GM21381 (cell line): ENCODE data around the gene PUM2.

Source experiments
- ATAC-seq: cut with Tn5 transposase; IDR thresholded peaks from one replicate; pipeline ENCODE4 v1.9.1; 2021; ENCODE audit warnings: mild to moderate bottlenecking, moderate library complexity; ENCODE audit not compliant: unreplicated experiment

PUM2 gene

DNA sequence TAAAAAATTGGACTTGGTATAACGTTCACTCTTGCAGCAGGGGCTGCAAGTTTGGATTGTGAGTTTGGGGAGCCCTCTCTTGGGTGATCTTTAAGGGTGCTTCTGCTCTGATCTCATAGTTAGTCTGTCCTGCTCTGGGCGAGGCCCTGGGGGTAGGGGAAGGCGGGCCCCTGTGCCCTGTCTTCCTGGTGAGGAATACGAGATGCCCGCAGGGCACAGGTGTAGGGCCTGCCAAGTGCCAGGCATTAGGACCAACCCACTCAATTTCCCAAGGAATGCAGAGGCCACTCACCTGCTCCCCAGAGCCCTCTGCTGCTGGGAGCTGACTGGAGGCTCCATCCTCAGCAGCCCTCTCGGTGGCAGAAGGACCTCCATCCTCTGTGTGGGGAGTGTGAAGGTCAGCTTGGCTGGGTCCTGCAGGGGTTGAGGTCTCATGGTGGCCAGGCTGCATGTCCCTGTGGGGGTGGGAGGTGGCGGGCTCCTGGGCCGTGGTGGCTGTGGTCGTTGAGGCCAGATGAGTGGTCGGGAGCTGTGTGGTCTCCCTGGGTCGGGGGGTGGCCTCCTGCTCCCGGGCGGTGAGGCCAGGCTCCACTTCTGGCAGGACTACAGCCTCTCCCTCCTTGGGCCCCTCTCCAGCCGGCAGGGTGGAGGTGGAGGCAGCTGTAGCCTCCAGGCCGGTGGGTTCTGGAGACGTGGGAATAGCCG, 147.0 kb downstream of the PUM2 start:
- no peak for ATAC-seq

DNA sequence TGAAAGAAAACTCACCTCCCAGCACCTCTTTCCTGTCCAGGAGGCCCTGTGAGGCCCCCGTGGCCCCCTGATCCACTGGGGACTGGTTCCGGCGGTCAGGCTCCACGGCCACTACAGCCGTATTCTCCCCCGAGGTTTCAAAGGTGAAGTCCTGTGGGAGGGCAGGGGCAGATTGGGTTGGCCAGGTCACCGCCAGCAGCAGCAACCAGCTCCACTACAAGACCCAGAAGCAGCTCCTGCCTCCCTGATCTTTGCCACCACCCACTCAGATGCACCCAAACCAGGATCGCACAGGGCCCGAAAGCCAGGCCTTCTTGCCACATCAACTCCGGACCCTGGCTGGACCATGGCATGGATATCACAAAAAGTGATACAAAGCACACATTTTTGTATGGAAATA, 147.6 kb downstream of the PUM2 start:
- no peak for ATAC-seq

DNA sequence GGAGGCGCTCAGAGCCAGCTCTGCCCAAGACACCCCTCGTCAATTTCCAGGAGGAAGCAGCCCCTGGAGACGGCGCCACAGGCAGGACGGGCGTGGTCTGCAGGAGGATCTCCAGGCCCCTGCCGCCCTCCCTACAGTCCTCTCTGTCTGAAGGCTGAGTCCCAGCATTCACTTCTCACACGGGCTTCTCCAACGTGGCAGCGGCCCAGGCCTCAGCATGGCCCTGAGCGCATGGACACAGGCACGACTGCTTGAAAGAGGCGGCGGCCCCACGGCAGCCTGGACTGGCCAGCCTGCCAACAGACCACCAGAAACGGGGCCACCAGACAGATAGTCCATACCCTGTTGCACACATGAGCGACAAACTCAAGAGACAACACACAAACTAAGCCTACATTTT, 149.0 kb downstream of the PUM2 start:
- no peak for ATAC-seq

- no peak for ATAC-seq
Measured at GRCh38 chr2:20200697-20201555, 149.7 kb downstream of the PUM2 start.

- no peak for ATAC-seq
Measured at GRCh38 chr2:20199633-20200270, 150.9 kb downstream of the PUM2 start.

DNA sequence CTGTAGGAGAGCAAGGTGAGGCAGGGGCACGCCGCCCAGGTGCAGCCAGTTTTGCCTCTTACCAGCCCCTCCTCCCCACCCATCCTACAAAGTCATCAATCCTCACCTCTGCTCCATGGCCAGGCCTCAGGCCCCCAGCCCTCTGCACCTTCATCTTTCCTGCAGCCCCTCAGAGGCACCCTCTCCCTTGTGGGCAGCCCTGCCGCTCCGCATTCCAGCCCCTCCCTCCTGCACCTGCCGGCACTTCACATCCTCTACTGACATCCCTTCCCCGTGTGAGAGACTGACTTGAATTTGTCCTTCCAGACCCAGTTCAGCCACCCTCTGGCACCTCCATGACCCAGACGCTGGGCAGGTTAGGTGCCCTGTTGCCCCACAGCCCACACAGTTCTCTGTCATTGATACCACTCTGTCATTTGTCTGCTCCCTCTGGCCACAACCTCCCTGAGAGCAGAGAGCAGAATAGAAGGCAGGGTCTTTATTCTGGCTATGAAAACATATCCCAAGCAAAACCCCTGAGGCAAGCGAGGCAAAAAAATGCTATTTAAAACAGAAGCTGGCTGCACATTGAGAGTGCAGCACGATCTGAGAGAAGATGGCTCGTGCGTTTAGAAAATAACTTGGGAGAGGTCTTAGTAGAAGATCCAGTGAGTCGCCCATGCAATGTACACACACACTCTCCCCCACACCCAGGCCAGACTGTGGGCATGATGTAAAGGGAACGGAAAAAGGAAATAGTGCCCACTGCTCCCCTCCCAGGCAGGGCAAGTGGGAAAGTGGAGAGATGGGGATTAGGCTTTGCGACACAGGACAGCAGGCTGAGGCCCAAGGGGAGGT, 151.6 kb downstream of the PUM2 start:
- ATAC-seq, result no peak
